ENCODE results near the gene IBTK. TPM values are rescaled to one million over a fixed set of nuclear protein-coding genes. Genes with fewer than 3 reads are reported as not detected.

Gene IBTK
- total and polyA plus RNA-seq, 9 donors, result 13.3 to 37.4 (median 28.0) TPM

DNA sequence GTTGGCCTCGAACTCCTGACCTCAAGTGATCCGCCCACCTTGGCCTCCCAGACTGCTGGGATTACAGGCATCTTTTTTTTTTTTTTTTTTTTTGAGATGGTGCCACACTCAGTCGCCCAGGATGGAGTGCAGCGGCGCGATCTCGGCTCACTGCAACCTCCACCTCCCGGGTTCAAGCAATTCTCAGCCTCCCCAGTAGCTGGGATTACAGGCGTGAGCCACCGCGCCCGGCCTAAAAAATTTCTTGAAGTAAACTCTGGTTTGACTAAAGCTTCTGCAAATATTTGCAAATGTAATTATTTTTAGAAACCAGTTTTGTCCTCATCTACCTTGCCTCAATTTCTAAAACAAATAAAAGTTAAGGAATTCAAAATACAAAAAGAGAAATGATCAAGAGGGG, 1.2 kb downstream of the IBTK start:
- 77 to 82% (median 81%) methylated on average over 12 of the region's 12 CpGs for WGBS, 3 donors
- peak overlapping the region in 1 of 2 donors; percentile 93 for H3K27ac ChIP-seq
- peak overlapping the region; percentile 91 for H3K4me3 ChIP-seq
- TF ChIP-seq POLR2A (IDR thresholded peaks at IDR 0.05), result no peak
- TF ChIP-seq, protein P1, sequence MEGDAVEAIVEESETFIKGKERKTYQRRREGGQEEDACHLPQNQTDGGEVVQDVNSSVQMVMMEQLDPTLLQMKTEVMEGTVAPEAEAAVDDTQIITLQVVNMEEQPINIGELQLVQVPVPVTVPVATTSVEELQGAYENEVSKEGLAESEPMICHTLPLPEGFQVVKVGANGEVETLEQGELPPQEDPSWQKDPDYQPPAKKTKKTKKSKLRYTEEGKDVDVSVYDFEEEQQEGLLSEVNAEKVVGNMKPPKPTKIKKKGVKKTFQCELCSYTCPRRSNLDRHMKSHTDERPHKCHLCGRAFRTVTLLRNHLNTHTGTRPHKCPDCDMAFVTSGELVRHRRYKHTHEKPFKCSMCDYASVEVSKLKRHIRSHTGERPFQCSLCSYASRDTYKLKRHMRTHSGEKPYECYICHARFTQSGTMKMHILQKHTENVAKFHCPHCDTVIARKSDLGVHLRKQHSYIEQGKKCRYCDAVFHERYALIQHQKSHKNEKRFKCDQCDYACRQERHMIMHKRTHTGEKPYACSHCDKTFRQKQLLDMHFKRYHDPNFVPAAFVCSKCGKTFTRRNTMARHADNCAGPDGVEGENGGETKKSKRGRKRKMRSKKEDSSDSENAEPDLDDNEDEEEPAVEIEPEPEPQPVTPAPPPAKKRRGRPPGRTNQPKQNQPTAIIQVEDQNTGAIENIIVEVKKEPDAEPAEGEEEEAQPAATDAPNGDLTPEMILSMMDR (IDR thresholded peaks at IDR 0.05), result no peak
- no peak for TF ChIP-seq EP300 (IDR thresholded peaks at IDR 0.05)
- intact Hi-C loops (cut with DNase I), result loop anchor here in 2 of 4 donors (10.0 kb wide), 2 partner anchors 818 to 1268 kb away; partner anchors contain the start of genes DOP1A (in 1 of the 2), PRSS35 (in 1 of the 2) and UBE3D (in 1 of the 2)
- no peaks in the 10 kb centered on the region for H3K27me3 ChIP-seq
- H3K4me1 ChIP-seq (ENCODE audit: insufficient read depth), result peaks cover 2% of the 10 kb centered on the region
- peak in 4 of 5 donors; percentile 9 to 42 (median 27) for DNase-seq
- H3K9me3 ChIP-seq, result no peaks in the 10 kb centered on the region
- no peaks in the 10 kb centered on the region for H3K36me3 ChIP-seq

- Histone ChIP-seq H3K27me3 (no peaks in the 10 kb centered on the region), H3K4me3 (no peak overlapping the region), H3K9me3 (no peaks in the 10 kb centered on the region), H3K27ac (no peak overlapping the region), H3K4me1 (ENCODE audit: insufficient read depth) (peaks cover 2% of the 10 kb centered on the region), H3K36me3 (no peaks in the 10 kb centered on the region)
- TF ChIP-seq POLR2A (IDR thresholded peaks at IDR 0.05) (no peak), EP300 (IDR thresholded peaks at IDR 0.05) (no peak)
- TF ChIP-seq, protein P1 (IDR thresholded peaks at IDR 0.05), result no peak
- no peak for DNase-seq
- intact Hi-C loops (cut with DNase I), result loop anchor here in 2 of 4 donors (10.0 kb wide), 2 partner anchors 819 to 1269 kb away; partner anchors contain the start of genes DOP1A (in 1 of the 2), PRSS35 (in 1 of the 2) and UBE3D (in 1 of the 2)
- 96 to 98% (median 96%) methylated on average over 4 of the region's 4 CpGs for WGBS, 3 donors
Measured at GRCh38 chr6:82245376-82245775, 2.2 kb downstream of the IBTK start.

- Histone ChIP-seq H3K4me1 (ENCODE audit: insufficient read depth) (peaks cover 2% of the 10 kb centered on the region), H3K4me3 (no peak overlapping the region), H3K27me3 (no peaks in the 10 kb centered on the region), H3K9me3 (no peaks in the 10 kb centered on the region), H3K27ac (no peak overlapping the region), H3K36me3 (no peaks in the 10 kb centered on the region)
- DNase-seq, result no peak
- TF ChIP-seq POLR2A (IDR thresholded peaks at IDR 0.05), result no peak
- TF ChIP-seq EP300 (IDR thresholded peaks at IDR 0.05), result no peak
- TF ChIP-seq, protein P1 (IDR thresholded peaks at IDR 0.05), result no peak
- intact Hi-C loops (cut with DNase I), result loop anchor here in 2 of 4 donors (10.0 kb wide), 2 partner anchors 821 to 1271 kb away; partner anchors contain the start of genes DOP1A (in 1 of the 2), PRSS35 (in 1 of the 2) and UBE3D (in 1 of the 2)
- 75 to 77% (median 76%) methylated on average over 4 of the region's 4 CpGs for WGBS, 3 donors
Measured at GRCh38 chr6:82243884-82244283, 3.7 kb downstream of the IBTK start.

DNA sequence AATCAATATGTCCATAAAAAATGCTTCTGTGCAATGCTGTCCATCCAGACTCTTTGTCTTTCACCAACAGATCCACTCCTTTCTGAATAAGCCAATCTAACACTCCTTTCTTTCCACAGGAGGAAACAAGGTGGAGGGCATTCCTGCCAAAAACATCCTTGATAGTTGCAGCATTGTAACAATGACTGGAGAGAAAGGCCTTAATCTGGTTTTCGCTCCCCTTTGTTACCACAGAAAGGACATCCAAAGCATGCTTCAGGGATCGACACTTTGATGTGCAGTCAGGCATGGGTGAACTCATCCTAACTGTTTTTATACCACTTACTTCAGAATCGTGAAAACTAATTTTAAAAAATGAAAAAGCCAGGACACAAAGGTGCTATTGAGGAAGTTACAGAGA, 7.4 kb downstream of the IBTK start:
- no peak for DNase-seq
- 86 to 93% (median 92%) methylated on average over 3 of the region's 3 CpGs for WGBS, 3 donors
- Histone ChIP-seq H3K27me3 (no peaks in the 10 kb centered on the region), H3K4me3 (no peak overlapping the region), H3K27ac (no peak overlapping the region), H3K9me3 (no peaks in the 10 kb centered on the region), H3K36me3 (no peaks in the 10 kb centered on the region), H3K4me1 (ENCODE audit: insufficient read depth) (no peaks in the 10 kb centered on the region)
- TF ChIP-seq, protein P1 (IDR thresholded peaks at IDR 0.05), result no peak
- TF ChIP-seq POLR2A (IDR thresholded peaks at IDR 0.05) (no peak), EP300 (IDR thresholded peaks at IDR 0.05) (no peak)
- intact Hi-C loops (cut with DNase I), result loop anchor here in 2 of 4 donors (10.0 kb wide), 2 partner anchors 825 to 1275 kb away; partner anchors contain the start of genes DOP1A (in 1 of the 2), PRSS35 (in 1 of the 2) and UBE3D (in 1 of the 2)
